Esophagus muscularis mucosa (tissue), 4 donors: Measurements from ENCODE around the gene IMPA2. TPM values are rescaled to one million over a fixed set of nuclear protein-coding genes. Genes with fewer than 3 reads are reported as not detected.
A peak's percentile ranks its signal among the peaks of the same experiment; 100 is the strongest.

Experiments
- DNase-seq: peaks from one replicate; pipeline ENCODE4 v3.0.0-alpha.2; 2017; ENCODE audit errors: extremely low spot score
- H3K27ac ChIP-seq, 4 donors: fragments of 200-600 bp; sonication (generic); replicated peaks in 1 of 4; 1 replicate in 3 of 4; 2 replicates in 1 of 4; pipeline ENCODE4 v1.5.1; 2016 to 2019; ENCODE audit warnings: mild to moderate bottlenecking in 1 of 4
- H3K27me3 ChIP-seq, 4 donors: fragments of 200-600 bp; sonication (generic); one replicate each; pipeline versions ENCODE4 v1.5.1 to v1.6.0; 2016 to 2019
- H3K36me3 ChIP-seq, 4 donors: fragments of 200-600 bp; sonication (generic); one replicate each; pipeline ENCODE4 v1.5.1; 2016 to 2019
- H3K4me1 ChIP-seq, 4 donors: fragments of 200-600 bp; sonication (generic); one replicate each; pipeline ENCODE4 v1.5.1; 2016 to 2019
- H3K4me3 ChIP-seq, 4 donors: fragments of 200-600 bp; sonication (generic); 1 replicate in 2 of 4; 2 replicates in 2 of 4; pipeline ENCODE4 v1.5.1; 2016 to 2019; ENCODE audit warnings: mild to moderate bottlenecking in 4 of 4, moderate library complexity in 1 of 4
- H3K9me3 ChIP-seq, 4 donors: fragments of 200-600 bp; sonication (generic); 1 replicate in 3 of 4; 2 replicates in 1 of 4; pipeline ENCODE4 v1.5.1; 2016 to 2019
- CTCF ChIP-seq, 3 experiments: fragments of 200-600 bp in 2 of 3; fragments of 450-650 bp in 1 of 3; sonication (generic) in 2 of 3; IDR thresholded peaks; one replicate each; pipeline ENCODE4 v1.5.1; 2017 to 2019; ENCODE audit warnings: antibody characterized with exemption in 3 of 3, mild to moderate bottlenecking in 2 of 3, moderate library complexity in 1 of 3
- EP300 ChIP-seq: sonication (generic); formaldehyde crosslinking; IDR thresholded peaks from one replicate; pipeline ENCODE4 v1.6.1; 2017; ENCODE audit warnings: antibody characterized with exemption
- POLR2A ChIP-seq: fragments of 450-650 bp; IDR thresholded peaks from one replicate; pipeline ENCODE4 v1.6.1; 2017; ENCODE audit warnings: antibody characterized with exemption, moderate library complexity, mild to moderate bottlenecking, low read depth
- POLR2AphosphoS5 ChIP-seq, 2 donors: sonication (generic); formaldehyde crosslinking; IDR thresholded peaks; one replicate each; pipeline ENCODE4 v1.6.1; 2017; ENCODE audit warnings: antibody characterized with exemption in 2 of 2
- WGBS: methylation state at CpG from one replicate; pipeline ENCODE4 v1.1.5; 2018; 5-methylcytosine and 5-hydroxymethylcytosine counted together
- intact Hi-C: fragments of 100-400 bp; cut with DNase I; formaldehyde crosslinking; loops from one replicate; pipeline ENCODE4 v1.15.1; 2023
- total RNA-seq, 4 donors: library from RNA; depleted of rRNA; stranded (reverse); fragments of >200 nt; gene quantifications; one replicate each; pipeline versions ENCODE4 v1.1.0 to v1.2.1, GENCODE V29; 2016

IMPA2 gene
- total RNA-seq, 4 donors from 2014 or later, result 90.1 to 317 (median 165) TPM

- TF ChIP-seq EP300 (no peak), POLR2AphosphoS5 (IDR thresholded peaks at IDR 0.05) (peak; percentile 58 to 63), POLR2A (no peak), CTCF (IDR thresholded peaks at IDR 0.05) (no peak)
- intact Hi-C loops, result loop anchor here (10.0 kb wide), 1 partner anchor 133 kb away; the partner anchor contains the start of gene CHMP1B
- 35% methylated on average over 7 of the region's 7 CpGs for WGBS
- no peaks in the 10 kb centered on the region for H3K36me3 ChIP-seq
- no peaks in the 10 kb centered on the region for H3K27me3 ChIP-seq
- H3K9me3 ChIP-seq, result no peaks in the 10 kb centered on the region
- H3K27ac ChIP-seq, result peak overlapping the region; percentile 52 to 60 (median 58)
- H3K4me3 ChIP-seq, result no peak overlapping the region
- peaks cover 34 to 81% (median 72%) of the 10 kb centered on the region in 4 donors for H3K4me1 ChIP-seq
- no peak for DNase-seq
These were observed 6.2 kb downstream of the IMPA2 start for GRCh38 chr18:11987527-11987926.

- peaks cover 37 to 75% (median 57%) of the 10 kb centered on the region in 4 donors for H3K4me1 ChIP-seq
- H3K36me3 ChIP-seq, result no peaks in the 10 kb centered on the region
- intact Hi-C loops, result loop anchor here (10.0 kb wide), 1 partner anchor 134 kb away; the partner anchor contains the start of gene CHMP1B
- no peaks in the 10 kb centered on the region for H3K27me3 ChIP-seq
- DNase-seq, result no peak
- TF ChIP-seq POLR2A (no peak), EP300 (no peak), POLR2AphosphoS5 (IDR thresholded peaks at IDR 0.05) (no peak), CTCF (IDR thresholded peaks at IDR 0.05) (no peak)
- peak overlapping the region in 1 of 4 donors; percentile 14 for H3K4me3 ChIP-seq
- 72% methylated on average over 8 of the region's 8 CpGs for WGBS
- H3K27ac ChIP-seq, result peak overlapping the region in 2 of 4 donors; percentile 34 to 40
- no peaks in the 10 kb centered on the region for H3K9me3 ChIP-seq
These were observed 7.9 kb downstream of the IMPA2 start for GRCh38 chr18:11989174-11989573.

GRCh38 chr18:11989966-11990380, 8.7 kb downstream of the IMPA2 start:
- no peaks in the 10 kb centered on the region for H3K9me3 ChIP-seq
- no peaks in the 10 kb centered on the region for H3K27me3 ChIP-seq
- intact Hi-C loops, result loop anchor here (10.0 kb wide), 1 partner anchor 135 kb away; the partner anchor contains the start of gene CHMP1B
- H3K4me3 ChIP-seq, result peak overlapping the region in 1 of 4 donors; percentile 14
- peak overlapping the region in 2 of 4 donors; percentile 34 to 40 for H3K27ac ChIP-seq
- WGBS, result 57% methylated on average over 6 of the region's 6 CpGs
- no peak for DNase-seq
- H3K36me3 ChIP-seq, result no peaks in the 10 kb centered on the region
- TF ChIP-seq POLR2AphosphoS5 (IDR thresholded peaks at IDR 0.05) (no peak), POLR2A (no peak), EP300 (no peak), CTCF (IDR thresholded peaks at IDR 0.05) (no peak)
- peaks cover 45 to 80% (median 59%) of the 10 kb centered on the region in 4 donors for H3K4me1 ChIP-seq

GRCh38 chr18:11990539-11990938, 9.2 kb downstream of the IMPA2 start:
- no peak for DNase-seq
- Histone ChIP-seq H3K9me3 (no peaks in the 10 kb centered on the region), H3K4me3 (no peak overlapping the region), H3K27ac (peak overlapping the region in 1 of 4 donors; percentile 40), H3K27me3 (no peaks in the 10 kb centered on the region), H3K4me1 (peaks cover 51 to 82% (median 62%) of the 10 kb centered on the region in 4 donors), H3K36me3 (no peaks in the 10 kb centered on the region)
- WGBS, result 50% methylated on average over 9 of the region's 9 CpGs
- intact Hi-C loops, result no loop called here
- TF ChIP-seq CTCF (IDR thresholded peaks at IDR 0.05) (no peak), EP300 (no peak), POLR2AphosphoS5 (IDR thresholded peaks at IDR 0.05) (no peak), POLR2A (no peak)
